ENCODE measurements around the gene ARID1B. TPM values are rescaled to one million over a fixed set of nuclear protein-coding genes. Genes with fewer than 3 reads are reported as not detected.

ARID1B gene
- total RNA-seq, 1 experiment from 2014 or later: 58.8 TPM

DNA sequence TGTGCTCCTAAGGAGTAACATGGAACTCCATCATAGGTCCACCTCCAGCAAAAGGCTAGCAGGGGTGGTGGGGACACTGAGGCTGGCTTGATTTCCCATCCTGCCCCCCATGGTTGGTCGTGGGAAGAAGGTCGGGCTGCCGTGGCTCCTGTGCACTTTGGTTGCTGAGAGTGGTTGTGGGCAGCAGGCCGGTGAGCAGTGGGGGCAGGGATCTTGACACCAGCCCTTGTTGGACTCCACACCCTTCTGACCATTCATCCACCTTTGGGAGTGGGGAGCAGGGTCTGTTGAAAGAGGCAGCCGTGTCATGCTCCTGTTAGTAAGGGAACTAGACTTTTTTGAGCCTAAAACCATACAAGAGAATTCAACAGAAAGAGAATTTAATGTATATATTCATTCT is 175.2 kb downstream of the ARID1B start:
- Mint-ChIP-seq H3K36me3 (ENCODE audit: insufficient read depth, unreplicated experiment) (no peaks in the 10 kb centered on the region), H3K4me1 (ENCODE audit: low read depth, unreplicated experiment) (peaks cover 16% of the 10 kb centered on the region), H3K27ac (ENCODE audit: unreplicated experiment) (peak overlapping the region; percentile 27), H3K9me3 (ENCODE audit: unreplicated experiment) (no peaks in the 10 kb centered on the region), H3K27me3 (ENCODE audit: insufficient read depth, unreplicated experiment) (no peaks in the 10 kb centered on the region), H3K4me3 (ENCODE audit: unreplicated experiment) (no peak overlapping the region)
- intact Hi-C loops (cut with micrococcal nuclease; ENCODE audit: unreplicated experiment): loop anchor here (2.0 to 5.0 kb wide), 2 partner anchors 20 to 70 kb away; no protein-coding TSS in a partner anchor
- Histone ChIP-seq H3K4me1 (peaks cover 25% of the 10 kb centered on the region), H3K4me3 (ENCODE audit: low read depth, low read length) (no peak overlapping the region), H3K27me3 (replicated peaks; ENCODE audit: control insufficient read depth, insufficient read depth, low read length) (no peaks in the 10 kb centered on the region), H3K9me3 (no peaks in the 10 kb centered on the region), H3K36me3 (ENCODE audit: control insufficient read depth, insufficient read depth, low read length) (no peaks in the 10 kb centered on the region)
- TF ChIP-seq, protein P1, sequence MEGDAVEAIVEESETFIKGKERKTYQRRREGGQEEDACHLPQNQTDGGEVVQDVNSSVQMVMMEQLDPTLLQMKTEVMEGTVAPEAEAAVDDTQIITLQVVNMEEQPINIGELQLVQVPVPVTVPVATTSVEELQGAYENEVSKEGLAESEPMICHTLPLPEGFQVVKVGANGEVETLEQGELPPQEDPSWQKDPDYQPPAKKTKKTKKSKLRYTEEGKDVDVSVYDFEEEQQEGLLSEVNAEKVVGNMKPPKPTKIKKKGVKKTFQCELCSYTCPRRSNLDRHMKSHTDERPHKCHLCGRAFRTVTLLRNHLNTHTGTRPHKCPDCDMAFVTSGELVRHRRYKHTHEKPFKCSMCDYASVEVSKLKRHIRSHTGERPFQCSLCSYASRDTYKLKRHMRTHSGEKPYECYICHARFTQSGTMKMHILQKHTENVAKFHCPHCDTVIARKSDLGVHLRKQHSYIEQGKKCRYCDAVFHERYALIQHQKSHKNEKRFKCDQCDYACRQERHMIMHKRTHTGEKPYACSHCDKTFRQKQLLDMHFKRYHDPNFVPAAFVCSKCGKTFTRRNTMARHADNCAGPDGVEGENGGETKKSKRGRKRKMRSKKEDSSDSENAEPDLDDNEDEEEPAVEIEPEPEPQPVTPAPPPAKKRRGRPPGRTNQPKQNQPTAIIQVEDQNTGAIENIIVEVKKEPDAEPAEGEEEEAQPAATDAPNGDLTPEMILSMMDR (IDR thresholded peaks at IDR 0.05; ENCODE audit: insufficient read depth in 1 of 2, low read depth in 1 of 2, low read length in 1 of 2, severe bottlenecking in 1 of 2, unreplicated experiment in 1 of 2): no peak
- BruUV-seq (replicated peaks): no TSS peak
- CTCF ChIA-PET: no interaction called here
- POLR2A ChIA-PET: no interaction called here
- DNase-seq: no peak

DNA sequence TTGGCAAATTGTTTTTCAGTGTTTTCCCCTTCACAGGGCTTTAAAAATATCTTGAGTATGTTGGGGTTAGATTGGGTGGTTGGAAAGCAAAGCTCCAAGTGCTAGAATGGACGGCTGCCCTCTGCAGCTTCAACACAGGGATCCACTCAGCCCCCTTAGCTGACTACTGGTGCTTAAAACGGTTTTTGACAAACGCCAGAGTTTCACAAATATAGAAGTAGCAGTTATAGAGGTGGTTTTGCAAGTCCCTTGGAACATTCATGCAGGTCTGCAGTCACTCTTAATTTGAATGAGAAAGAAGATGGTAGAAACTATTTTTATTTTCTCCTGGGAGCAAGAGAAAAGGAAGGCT is 175.9 kb downstream of the ARID1B start:
- no peak overlapping the region for H3K4me3 Mint-ChIP-seq (ENCODE audit: unreplicated experiment)
- no peaks in the 10 kb centered on the region for H3K9me3 Mint-ChIP-seq (ENCODE audit: unreplicated experiment)
- intact Hi-C loops (cut with micrococcal nuclease; ENCODE audit: unreplicated experiment): loop anchor here (2.0 to 5.0 kb wide), 2 partner anchors 20 to 69 kb away; no protein-coding TSS in a partner anchor
- DNase-seq: no peak
- TF ChIP-seq, protein P1 (IDR thresholded peaks at IDR 0.05; ENCODE audit: insufficient read depth in 1 of 2, low read depth in 1 of 2, low read length in 1 of 2, severe bottlenecking in 1 of 2, unreplicated experiment in 1 of 2): no peak
- ChIA-PET POLR2A (no interaction called here), CTCF (interaction anchor here (0.7 kb wide), 1 partner anchor 516 kb away, joined by 3 read pairs; no protein-coding TSS in a partner anchor)
- no peaks in the 10 kb centered on the region for H3K27me3 ChIP-seq (replicated peaks; ENCODE audit: control insufficient read depth, insufficient read depth, low read length)
- peaks cover 16% of the 10 kb centered on the region for H3K4me1 Mint-ChIP-seq (ENCODE audit: low read depth, unreplicated experiment)
- H3K4me3 ChIP-seq (ENCODE audit: low read depth, low read length): no peak overlapping the region
- H3K27ac Mint-ChIP-seq (ENCODE audit: unreplicated experiment): peak overlapping the region; percentile 60
- BruUV-seq (replicated peaks): no TSS peak
- H3K9me3 ChIP-seq: no peaks in the 10 kb centered on the region
- no peaks in the 10 kb centered on the region for H3K36me3 Mint-ChIP-seq (ENCODE audit: insufficient read depth, unreplicated experiment)
- H3K4me1 ChIP-seq: peaks cover 25% of the 10 kb centered on the region
- no peaks in the 10 kb centered on the region for H3K27me3 Mint-ChIP-seq (ENCODE audit: insufficient read depth, unreplicated experiment)
- no peaks in the 10 kb centered on the region for H3K36me3 ChIP-seq (ENCODE audit: control insufficient read depth, insufficient read depth, low read length)

- ChIA-PET POLR2A (no interaction called here), CTCF (interaction anchor here (0.7 kb wide), 1 partner anchor 517 kb away, joined by 3 read pairs; no protein-coding TSS in a partner anchor)
- no peaks in the 10 kb centered on the region for H3K9me3 ChIP-seq
- Mint-ChIP-seq H3K27me3 (ENCODE audit: insufficient read depth, unreplicated experiment) (no peaks in the 10 kb centered on the region), H3K36me3 (ENCODE audit: insufficient read depth, unreplicated experiment) (no peaks in the 10 kb centered on the region), H3K27ac (ENCODE audit: unreplicated experiment) (peak overlapping the region; percentile 60), H3K4me3 (ENCODE audit: unreplicated experiment) (no peak overlapping the region), H3K9me3 (ENCODE audit: unreplicated experiment) (no peaks in the 10 kb centered on the region), H3K4me1 (ENCODE audit: low read depth, unreplicated experiment) (peaks cover 16% of the 10 kb centered on the region)
- peaks cover 23% of the 10 kb centered on the region for H3K4me1 ChIP-seq
- no peaks in the 10 kb centered on the region for H3K27me3 ChIP-seq (replicated peaks; ENCODE audit: control insufficient read depth, insufficient read depth, low read length)
- TF ChIP-seq, protein P1 (IDR thresholded peaks at IDR 0.05; ENCODE audit: insufficient read depth in 1 of 2, low read depth in 1 of 2, low read length in 1 of 2, severe bottlenecking in 1 of 2, unreplicated experiment in 1 of 2): peak in 1 of 2 experiments; percentile 20
- no peak overlapping the region for H3K4me3 ChIP-seq (ENCODE audit: low read depth, low read length)
- intact Hi-C loops (cut with micrococcal nuclease; ENCODE audit: unreplicated experiment): loop anchor here (2.0 to 5.0 kb wide), 2 partner anchors 21 to 69 kb away; no protein-coding TSS in a partner anchor
- BruUV-seq (replicated peaks): no TSS peak
- DNase-seq: peak; percentile 57 to 76
- no peaks in the 10 kb centered on the region for H3K36me3 ChIP-seq (ENCODE audit: control insufficient read depth, insufficient read depth, low read length)
Observed at GRCh38 chr6:156953479-156954146, 176.4 kb downstream of the ARID1B start.

Measured in Caco-2 (cell line).